ENCODE data around the gene ALX1.

DNA sequence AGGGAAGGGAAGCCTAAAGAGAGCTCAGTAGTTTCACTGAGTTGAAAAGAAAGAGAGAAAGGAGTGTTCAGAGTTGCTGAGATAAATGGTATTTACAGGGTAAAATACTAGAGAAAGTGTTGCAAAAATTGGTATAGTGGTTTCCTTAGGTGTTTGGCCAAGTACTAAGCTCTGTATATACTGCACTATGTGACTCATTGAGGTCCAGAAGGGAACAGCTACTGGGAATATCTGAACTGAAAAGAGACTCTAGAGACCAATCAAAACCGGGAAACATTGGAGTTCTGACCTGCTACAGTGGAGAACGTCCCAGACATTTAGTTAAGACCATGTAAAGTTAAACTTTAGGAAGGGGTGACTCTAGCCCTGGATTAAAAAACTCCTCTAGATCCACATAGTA is 42.7 kb upstream of the ALX1 start:
- TF ChIP-seq, protein P1, sequence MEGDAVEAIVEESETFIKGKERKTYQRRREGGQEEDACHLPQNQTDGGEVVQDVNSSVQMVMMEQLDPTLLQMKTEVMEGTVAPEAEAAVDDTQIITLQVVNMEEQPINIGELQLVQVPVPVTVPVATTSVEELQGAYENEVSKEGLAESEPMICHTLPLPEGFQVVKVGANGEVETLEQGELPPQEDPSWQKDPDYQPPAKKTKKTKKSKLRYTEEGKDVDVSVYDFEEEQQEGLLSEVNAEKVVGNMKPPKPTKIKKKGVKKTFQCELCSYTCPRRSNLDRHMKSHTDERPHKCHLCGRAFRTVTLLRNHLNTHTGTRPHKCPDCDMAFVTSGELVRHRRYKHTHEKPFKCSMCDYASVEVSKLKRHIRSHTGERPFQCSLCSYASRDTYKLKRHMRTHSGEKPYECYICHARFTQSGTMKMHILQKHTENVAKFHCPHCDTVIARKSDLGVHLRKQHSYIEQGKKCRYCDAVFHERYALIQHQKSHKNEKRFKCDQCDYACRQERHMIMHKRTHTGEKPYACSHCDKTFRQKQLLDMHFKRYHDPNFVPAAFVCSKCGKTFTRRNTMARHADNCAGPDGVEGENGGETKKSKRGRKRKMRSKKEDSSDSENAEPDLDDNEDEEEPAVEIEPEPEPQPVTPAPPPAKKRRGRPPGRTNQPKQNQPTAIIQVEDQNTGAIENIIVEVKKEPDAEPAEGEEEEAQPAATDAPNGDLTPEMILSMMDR (IDR thresholded peaks at IDR 0.05; ENCODE audit: low read depth, low read length, poor library complexity, severe bottlenecking), result no peak
- TF ChIP-seq EZH2phosphoT487 (IDR thresholded peaks at IDR 0.05; ENCODE audit: borderline replicate concordance, low read length), result no peak
